GM19035 (cell line): Measurements from ENCODE around the gene HK1.
"Not testable (repeated sequence)": the region's sequence is repeated elsewhere in the genome, so short reads cannot be mapped to it uniquely, and the experiment has no call there.

Experiments used
- ATAC-seq: cut with Tn5 transposase; IDR thresholded peaks from one replicate; pipeline ENCODE4 v1.9.1; 2021; ENCODE audit not compliant: unreplicated experiment

The HK1 gene

DNA sequence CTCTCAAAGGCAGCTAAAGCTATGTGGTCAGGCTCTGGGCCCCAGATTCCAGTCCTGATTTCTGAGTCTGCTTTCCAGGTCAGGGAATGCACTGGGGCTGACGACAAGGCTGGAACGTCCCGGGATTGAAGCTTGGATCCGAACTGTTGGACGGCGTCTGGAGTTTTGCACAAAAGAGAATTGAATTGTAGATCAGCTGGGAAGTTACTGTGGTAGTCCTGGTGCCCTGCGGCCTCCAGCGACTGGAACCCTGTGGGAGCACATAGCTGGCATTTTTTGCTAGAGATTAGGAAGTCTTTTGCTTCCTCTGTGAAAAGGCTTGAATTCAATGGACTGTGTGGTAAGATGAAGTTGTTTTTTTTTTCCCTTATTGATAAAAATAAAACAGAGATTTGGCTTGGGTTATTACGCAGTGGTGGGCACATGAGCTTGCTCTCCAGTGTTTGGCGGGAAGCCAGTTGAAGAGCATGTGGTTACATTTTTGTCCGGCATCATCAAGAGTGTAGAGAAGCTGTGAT is at the start of gene HK1:
TSS of gene HK1 (plus strand) at position 51 of the 518 bp plus-strand sequence.
- no peak for ATAC-seq

DNA sequence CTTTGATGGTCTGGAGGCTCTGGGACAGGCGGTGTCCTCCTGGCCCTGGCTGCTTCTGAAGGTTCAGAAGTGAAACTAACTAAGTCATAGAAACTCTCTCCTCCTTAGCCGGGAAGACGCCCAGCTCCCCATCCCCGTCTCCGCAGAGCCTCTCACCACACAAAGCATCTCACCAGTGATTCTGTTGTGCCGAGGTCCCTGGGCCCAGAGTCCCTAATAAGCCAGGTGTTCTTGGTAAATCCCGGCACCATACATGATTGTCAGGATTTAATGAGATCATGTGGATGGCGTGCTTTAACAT is 48.7 kb upstream of the HK1 start:
- no peak for ATAC-seq

DNA sequence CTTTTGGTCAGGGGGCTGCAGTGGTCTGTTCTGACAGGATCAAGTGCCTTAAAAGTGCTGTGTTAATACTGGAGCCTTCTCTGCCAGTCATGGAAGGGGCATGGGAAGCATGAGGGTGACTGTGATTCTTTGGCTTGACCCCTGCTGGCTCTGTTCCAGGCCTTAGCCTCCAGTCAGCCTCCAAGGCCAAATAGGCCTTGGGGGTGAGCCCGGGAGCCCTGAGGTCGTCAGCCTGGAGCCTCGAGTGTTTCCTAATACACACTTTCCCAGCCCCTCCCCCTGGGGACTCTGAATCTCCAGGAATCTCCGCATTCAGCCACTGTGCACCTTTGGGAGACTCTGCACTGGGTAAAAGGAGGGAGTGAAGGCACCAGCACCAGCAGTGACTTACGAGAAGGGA is 48.2 kb upstream of the HK1 start:
- no peak for ATAC-seq

DNA sequence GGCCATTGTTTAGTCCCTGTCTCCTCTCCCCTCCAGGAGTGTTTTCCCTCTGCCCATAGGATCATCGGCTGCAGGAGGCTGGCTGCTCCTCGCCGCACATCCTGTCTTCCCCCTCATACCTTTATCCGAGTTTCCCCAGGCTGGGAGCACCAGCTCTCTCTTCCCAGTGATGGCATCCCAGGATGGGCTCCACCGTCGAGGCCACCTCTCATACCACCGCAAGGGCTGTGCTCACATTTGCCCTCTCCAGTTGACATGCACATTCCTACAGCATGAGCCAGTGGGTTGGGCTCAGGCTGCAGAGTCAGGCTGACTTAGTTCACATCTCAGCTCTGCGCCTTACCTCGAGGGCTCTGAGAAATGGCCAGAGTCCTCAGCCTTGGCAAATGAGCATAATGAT is 46.0 kb upstream of the HK1 start:
- ATAC-seq, result no peak

DNA sequence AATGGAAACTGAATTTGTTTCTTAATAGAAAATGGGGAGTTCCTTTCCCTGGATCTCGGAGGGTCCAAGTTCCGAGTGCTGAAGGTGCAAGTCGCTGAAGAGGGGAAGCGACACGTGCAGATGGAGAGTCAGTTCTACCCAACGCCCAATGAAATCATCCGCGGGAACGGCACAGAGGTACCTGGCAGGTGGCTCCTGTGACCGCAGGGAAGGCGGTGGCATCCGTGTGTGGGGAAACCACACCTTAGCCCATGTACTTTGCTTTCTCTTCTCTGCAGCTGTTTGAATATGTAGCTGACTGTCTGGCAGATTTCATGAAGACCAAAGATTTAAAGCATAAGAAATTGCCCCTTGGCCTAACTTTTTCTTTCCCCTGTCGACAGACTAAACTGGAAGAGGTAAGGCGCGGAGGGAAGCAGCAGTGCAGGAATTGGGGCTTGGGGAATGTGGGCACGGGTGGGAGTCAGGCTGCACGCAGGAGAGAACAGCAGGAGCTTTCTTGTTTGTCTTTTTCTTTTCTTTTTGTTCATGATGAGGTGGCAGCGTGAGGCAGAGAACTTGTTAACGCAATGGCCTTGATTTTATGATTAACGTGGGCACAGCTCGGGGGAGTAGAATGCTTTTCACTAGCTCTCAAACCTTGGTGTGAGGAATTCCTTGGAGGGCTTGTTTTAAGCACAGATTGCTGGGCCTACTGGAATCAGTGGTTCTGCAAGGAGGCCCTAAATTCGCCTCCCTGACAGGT is 45.4 kb upstream of the HK1 start:
- ATAC-seq, result no peak

DNA sequence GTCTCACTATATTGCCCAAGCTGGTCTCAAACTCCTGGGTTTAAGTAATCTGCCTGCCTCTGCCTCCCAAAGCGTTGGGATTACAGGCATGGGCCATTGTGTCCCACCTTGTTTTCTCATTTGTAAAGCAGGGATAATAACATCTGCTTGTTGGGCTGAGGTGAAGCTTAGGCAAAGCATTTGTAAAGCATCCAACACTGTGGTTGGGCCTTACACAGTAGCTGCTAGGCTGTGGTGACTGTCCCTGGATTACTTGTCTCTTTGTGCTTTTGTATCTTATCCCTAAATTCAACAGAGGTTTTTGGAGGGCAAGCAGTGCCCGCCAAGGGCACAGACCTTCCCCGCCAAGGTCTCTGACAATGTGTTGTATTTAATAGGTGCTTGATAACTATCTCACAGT is 43.8 kb upstream of the HK1 start:
- no peak for ATAC-seq

DNA sequence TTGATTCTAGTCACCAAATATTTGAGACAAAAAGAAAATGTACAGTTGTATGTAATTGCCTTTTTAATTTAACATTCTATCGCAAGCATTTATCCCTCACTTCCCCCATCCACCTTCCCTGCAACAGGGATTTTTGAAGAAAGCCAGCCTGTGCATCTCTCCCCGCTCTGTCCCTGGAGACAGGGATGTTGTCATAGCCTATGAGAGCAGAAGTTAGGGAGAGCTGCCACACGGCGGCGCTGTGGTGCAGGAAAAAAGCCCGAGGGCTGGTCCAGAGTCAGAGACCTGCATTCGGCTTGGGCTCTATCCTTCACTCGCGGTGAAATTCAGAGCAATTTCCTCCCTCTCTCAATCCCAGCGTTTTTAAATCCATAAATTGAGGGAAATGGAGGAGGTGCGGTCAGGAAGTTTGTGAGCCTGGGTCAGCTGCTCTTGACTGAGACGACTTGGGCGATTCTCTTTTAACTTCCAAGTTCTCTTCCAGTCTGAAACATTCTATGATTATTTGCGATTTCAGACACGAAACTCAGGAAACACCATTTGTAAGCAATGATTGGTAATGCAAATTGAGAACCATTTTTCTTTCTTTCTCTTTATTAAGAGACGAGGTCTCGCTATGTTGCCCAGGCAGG is 40.7 kb upstream of the HK1 start:
- peak; percentile 93 for ATAC-seq

DNA sequence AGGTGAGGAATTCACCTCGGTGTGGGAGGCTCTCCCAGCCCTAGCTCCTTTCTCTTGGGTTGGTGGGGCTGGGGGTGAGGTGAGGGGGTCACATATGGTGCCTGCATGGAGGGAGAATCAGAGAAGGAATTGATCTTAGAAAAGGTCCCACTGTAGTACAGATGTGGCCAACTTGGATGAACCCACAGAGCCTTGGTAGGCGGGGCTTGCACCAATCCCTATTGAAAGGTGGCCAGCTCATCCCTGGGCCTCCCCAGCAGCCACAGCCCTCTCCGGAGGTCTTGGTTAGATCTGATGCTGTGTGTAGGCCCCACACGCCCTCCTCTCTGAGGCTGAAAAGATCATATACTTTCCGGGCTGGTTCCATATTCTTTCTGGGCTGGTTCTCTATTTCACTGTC is 39.2 kb upstream of the HK1 start:
- ATAC-seq, result no peak

DNA sequence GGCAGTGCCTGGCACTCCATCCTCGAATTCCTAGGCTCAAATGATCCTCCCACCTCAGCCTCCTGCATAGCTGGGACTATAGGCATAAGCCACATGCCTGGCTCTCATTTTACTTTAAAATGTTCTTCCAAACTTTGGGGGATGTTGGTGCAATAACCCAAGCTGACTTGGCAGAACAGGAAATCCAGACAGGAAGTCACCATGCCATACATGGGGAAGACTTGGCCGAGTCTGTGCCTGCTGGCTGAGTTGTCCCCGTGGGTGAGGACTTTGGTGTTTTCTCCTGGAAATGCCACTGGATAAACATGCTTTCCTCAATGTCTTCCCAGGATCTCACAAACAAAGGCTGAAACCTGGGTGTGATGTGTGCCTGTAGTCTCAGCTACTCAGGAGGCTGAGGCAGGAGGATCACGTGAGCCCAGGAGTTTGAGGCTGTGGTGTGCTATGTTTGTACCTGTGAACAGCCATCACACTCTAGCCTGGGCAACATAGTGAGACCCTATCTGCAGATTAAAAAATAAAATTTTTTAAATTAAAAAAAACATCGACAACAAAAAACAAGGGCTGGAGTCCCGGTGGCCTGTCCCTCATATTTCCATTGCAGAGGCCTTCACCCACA is 38.4 kb upstream of the HK1 start:
- no peak for ATAC-seq

DNA sequence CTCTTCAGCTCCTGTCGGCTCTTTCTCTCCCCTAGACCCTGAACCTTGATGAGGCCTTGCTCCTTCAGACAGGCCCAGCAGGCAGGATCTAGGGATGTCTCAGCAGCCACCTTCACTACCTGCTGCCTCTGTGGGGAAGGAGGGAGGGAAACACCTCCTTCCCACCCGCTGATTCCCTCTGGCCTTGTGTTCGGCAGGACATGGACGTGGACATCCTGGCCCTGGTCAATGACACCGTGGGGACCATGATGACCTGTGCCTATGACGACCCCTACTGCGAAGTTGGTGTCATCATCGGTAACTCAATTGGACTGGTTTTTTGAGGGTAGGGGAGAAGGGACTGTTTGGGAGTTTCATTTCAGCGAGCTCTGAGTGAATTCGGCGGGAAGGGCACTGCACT is 37.8 kb upstream of the HK1 start:
- no peak for ATAC-seq

DNA sequence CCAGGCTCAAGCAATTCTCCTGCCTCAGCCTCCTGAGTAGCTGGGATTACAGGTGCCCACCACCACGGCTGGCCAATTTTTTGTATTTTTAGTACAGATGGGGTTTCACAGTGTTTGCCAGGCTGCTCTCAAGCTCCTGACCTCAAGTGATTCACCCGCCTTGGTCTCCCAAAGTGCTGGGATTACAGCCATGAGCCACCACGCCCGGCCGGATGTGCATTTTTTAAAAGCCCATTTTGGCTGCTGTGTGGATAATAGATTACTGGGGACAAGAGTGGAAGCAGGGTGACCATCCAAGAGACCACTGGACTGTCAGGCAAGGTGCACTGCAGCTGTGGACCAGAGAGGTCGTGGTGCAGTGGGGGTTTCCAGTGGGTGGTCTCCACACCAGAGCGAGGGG is 36.7 kb upstream of the HK1 start:
- no peak for ATAC-seq

DNA sequence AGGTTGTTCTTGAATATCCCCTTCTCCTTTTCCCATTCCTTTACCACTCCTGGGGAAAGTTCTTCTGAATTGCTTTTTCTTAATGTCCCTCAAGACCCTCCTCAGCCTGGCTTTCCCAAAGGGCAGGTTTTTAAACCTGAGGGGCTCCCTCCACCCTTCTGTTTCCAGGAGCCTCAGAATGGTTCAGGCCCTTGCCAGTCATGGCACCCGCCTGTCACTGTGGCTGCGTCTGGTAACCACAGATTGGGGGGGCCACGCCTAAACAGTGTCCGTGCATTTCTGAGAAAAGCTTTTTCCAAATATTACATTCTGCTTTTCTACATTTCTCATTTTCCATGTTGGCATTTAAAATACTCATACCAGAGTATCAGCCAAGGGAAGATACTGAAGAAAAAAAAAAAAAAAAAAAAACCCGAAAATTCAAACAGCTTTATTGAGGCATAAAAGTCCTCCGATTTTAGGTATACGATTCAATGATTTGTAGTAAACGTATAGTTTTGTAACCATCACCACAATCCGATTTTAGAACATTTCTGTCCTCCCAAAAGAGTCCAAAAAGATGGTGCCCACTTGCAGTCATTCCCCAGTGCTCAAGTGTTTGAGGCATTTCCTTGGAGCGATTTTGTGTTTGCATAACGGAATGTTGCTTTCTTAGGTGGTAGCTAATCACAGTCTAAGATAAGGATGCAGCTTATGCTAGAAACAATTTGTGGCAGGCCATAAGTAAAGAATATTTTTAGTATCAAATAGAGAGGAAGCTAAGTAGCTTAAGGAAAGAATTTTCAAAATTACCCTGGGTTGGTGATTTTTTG is 36.0 kb upstream of the HK1 start:
- ATAC-seq, result no peak

DNA sequence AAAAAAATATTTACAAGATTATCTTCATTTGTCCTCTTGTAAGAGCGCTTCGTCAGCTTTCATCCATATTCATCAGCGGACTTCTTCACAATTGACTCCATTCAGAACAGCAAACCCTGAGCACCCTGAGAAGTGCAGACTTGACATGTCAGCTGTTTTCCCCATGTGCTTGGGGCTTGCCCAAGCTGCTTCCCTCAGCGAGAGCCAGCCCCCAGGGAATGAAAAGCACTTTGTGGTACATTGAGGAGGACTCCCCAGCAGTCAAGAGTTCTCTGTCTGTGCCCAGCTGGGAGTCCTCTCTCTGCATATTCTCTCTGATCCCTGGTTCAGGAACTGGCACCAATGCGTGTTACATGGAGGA is 35.5 kb upstream of the HK1 start:
- ATAC-seq, result no peak

DNA sequence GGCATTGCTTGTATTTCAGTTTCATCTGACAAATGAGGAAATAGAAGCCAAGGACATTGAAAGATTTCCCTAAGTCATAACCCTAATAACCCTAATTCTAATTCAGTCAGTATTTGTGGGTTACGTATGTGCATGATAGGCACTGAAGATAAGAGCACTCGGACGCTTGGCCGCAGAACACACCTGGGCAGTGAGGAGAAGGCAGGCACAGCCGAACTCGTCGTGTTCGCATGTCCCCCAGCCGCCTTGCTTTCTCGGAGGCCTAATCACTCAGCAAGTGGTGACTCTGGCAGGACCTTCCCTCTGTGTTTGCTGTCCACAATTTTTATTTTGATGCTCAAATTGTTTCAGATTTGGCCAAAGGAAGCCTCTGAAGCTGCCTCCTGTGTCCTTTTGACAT is 34.5 kb upstream of the HK1 start:
- no peak for ATAC-seq

DNA sequence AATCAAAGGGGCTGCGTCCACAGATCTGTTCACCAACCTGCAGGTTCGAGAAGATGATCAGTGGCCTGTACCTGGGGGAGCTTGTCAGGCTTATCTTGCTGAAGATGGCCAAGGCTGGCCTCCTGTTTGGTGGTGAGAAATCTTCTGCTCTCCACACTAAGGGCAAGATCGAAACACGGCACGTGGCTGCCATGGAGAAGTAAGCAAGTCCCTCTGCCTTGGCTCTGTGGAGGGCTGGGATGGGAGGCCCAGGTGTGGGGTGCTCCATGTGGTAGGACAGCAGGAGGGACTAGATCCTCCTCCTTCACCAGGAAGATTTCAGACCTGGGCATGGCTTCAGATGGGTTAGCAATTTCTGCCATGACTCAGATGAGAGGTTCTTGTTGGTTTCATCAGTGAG is 32.3 kb upstream of the HK1 start:
- no peak for ATAC-seq

DNA sequence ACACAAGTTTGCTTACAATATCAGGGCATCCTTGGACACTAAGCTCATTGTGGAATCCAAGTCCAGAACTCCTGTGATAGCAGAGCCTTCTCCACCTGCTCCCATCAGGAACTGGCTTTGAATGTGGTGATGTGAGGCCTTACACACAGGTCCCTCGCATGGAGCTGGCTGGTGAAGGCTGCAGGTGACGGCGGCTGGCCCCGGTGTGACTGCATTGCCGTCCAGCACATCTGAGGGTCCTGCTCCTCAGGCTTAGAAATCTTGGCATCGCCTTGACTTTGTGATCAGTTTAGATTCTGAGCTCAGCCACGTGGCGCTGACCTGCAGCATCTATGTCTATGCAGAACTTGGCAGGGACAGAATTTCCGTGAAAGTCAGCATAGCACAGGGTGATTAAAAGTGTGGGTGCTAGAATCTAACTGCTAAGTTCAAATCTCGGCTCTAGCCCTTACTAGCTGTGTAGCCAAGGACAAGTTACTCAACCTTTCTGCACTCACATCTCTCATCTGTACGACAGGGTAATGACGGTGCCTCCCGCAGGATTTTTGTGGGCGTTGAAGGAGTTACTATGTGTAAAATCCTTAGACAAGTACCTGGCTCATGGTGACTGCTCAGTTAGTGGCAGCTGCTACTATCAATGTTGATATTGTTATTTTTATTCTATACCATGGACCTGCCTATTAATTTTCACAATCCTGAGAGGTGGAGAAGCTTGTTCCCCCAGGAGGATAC is 31.5 kb upstream of the HK1 start:
- ATAC-seq, result no peak

DNA sequence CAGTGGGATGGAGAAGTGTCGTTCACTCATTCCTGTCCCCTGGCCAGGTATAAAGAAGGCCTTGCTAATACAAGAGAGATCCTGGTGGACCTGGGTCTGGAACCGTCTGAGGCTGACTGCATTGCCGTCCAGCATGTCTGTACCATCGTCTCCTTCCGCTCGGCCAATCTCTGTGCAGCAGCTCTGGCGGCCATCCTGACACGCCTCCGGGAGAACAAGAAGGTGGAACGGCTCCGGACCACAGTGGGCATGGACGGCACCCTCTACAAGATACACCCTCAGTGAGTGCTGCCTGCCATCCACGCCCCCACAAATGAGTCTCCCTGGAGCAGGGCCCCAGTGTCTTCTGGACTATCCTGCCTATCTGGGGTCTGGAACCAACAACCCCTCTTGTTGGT is 31.0 kb upstream of the HK1 start:
- no peak for ATAC-seq

DNA sequence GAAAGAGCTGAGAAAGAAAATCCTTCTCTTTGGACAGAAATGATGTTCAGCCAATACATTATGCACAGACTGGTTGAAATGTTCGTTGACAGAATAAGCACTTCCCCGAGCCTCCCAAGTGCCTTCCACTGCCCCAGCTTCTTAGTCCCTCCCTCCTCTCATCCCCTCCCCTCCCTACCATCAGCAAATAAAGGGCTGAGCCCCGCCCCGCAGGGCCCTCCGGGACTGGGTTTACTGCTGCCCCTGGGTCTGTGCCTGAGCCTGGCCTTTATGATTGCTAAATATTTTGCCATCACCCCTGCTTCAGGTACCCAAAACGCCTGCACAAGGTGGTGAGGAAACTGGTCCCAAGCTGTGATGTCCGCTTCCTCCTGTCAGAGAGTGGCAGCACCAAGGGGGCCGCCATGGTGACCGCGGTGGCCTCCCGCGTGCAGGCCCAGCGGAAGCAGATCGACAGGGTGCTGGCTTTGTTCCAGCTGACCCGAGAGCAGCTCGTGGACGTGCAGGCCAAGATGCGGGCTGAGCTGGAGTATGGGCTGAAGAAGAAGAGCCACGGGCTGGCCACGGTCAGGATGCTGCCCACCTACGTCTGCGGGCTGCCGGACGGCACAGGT is 30.1 kb upstream of the HK1 start:
- no peak for ATAC-seq

DNA sequence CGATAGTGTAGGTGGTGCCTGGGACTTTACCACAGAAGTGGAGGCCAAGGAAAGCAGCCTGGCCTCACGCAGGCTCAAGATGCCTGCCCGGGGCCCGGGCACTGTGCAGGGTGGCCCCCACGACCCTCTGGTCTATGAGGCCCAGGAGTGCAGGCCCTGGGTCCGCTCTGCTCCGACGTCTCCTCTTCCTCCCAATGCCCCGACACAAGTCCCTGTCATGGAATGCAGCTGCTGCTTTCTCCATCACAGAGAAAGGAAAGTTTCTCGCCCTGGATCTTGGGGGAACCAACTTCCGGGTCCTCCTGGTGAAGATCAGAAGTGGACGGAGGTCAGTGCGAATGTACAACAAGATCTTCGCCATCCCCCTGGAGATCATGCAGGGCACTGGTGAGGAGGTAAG is 28.3 kb upstream of the HK1 start:
- no peak for ATAC-seq

DNA sequence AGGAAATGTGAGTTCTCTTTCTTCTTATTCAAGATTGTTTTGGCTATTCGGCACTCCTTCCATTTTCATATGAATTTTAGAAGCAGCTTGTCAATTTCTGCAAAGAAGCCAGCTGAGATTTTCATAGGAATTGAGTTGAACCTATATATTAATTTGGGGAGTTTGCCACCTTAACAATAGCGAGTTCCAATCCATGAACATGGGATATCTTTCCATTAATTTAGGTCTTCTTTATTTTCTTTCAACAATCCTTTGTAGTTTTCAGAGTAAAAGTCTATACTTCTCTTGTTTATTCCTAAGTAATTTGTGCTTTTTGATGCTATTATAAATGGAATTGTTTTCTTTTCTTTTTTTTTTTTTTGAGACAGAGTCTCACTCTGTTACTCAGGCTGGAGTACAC is 26.9 kb upstream of the HK1 start:
- not testable (repeated sequence) for ATAC-seq

DNA sequence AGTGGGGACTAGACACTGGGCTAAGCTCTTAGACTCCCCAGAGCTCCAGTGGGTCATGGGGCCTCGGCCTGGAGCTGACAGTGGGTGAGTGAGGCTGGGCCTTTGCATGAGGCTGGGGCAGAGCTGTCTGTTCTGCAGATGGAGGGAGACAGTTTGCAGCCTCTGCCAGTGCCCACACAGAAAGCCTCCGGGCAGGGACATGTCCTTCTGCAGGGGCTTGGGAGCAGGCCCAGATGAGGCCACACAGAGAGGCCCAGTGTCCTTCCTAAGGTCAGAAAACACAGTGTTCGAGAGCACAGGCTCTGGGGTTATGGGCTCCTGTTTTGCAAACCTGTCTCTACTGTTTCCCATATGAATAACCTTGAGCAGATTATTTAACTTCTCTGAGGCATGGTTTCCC is 25.1 kb upstream of the HK1 start:
- ATAC-seq, result no peak
